Fibroblast of villous mesenchyme (primary cell): Measurements from ENCODE around the gene CYP2C18. TPM values are rescaled to one million over a fixed set of nuclear protein-coding genes. Genes with fewer than 3 reads are reported as not detected.
"Not testable (repeated sequence)": the region's sequence is repeated elsewhere in the genome, so short reads cannot be mapped to it uniquely, and the experiment has no call there.

Source experiments
- DNase-seq: peaks from one replicate; pipeline ENCODE4 v3.0.0-alpha.2; 2010; ENCODE audit warnings: low read depth
- H3K4me3 ChIP-seq: 2 replicates; pipeline ENCODE4 v1.5.1; 2011; ENCODE audit warnings: low read depth, mild to moderate bottlenecking, low read length
- total RNA-seq: library from RNA; depleted of rRNA; stranded (reverse); fragments of >200 nt; gene quantifications from 2 replicates; pipeline ENCODE4 v1.2.3, GENCODE V29; 2012
- TF ChIP-seq, protein P1 (sequence below): IDR thresholded peaks from 2 replicates; pipeline ENCODE4 v1.5.1; 2012; ENCODE audit warnings: low read depth, mild to moderate bottlenecking, low read length; ENCODE audit not compliant: insufficient read depth

Gene CYP2C18
- not detected in 2 replicates for total RNA-seq

DNA sequence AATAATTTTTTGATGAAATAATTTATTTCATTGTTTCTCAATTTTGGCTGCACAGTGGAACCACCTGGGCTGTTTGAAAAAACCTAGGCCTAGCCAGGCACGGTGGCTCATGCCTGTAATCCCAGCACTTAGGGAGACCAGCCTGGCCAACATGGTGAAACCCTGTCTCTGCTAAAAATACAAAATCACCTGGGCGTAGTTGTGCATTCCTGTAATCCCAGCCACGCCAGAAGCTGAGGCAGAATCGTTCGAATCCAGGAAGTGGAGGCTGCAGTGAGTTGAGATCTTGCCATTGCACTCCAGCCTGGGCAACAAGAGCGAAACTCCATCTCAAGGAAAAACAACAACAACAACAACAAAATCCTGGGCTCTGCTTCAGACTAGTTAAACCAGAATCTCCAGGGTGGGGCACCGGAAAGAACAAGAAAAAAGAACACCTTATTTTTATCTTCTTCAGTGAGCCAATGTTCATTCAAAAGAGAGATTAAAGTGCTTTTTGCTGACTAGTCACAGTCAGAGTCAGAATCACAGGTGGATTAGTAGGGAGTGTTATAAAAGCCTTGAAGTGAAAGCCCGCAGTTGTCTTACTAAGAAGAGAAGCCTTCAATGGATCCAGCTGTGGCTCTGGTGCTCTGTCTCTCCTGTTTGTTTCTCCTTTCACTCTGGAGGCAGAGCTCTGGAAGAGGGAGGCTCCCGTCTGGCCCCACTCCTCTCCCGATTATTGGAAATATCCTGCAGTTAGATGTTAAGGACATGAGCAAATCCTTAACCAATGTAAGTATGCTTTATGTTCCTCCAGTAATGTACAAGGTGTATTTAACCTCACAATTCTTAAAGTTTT is at the start of gene CYP2C18:
TSS of gene CYP2C18 (plus strand) at position 516 of the 841 bp plus-strand sequence. CDS start at position 607, 91 bp downstream.
- DNase-seq: no peak
- TF ChIP-seq, protein P1, sequence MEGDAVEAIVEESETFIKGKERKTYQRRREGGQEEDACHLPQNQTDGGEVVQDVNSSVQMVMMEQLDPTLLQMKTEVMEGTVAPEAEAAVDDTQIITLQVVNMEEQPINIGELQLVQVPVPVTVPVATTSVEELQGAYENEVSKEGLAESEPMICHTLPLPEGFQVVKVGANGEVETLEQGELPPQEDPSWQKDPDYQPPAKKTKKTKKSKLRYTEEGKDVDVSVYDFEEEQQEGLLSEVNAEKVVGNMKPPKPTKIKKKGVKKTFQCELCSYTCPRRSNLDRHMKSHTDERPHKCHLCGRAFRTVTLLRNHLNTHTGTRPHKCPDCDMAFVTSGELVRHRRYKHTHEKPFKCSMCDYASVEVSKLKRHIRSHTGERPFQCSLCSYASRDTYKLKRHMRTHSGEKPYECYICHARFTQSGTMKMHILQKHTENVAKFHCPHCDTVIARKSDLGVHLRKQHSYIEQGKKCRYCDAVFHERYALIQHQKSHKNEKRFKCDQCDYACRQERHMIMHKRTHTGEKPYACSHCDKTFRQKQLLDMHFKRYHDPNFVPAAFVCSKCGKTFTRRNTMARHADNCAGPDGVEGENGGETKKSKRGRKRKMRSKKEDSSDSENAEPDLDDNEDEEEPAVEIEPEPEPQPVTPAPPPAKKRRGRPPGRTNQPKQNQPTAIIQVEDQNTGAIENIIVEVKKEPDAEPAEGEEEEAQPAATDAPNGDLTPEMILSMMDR: no peak
- H3K4me3 ChIP-seq: no peak within 1 kb of the TSS

DNA sequence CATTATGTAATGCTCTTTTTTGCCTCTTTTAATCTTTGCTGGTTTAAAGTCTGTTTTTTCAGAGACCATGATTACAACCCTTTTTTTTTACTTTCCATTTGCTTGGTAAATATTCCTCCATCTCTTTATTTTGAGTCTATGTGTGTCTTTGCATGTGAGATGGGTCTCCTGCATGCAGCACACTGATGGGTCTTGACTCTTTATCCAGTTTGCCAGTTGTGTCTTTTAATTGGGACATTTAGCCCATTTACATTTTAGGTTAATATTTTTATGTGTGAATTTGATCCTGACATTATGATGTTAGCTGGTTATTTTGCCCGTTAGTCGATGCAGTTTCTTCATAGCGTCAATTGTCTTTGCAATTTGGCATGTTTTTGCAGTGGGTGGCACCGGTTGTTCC is 45.4 kb upstream of the CYP2C18 start:
- not testable (repeated sequence) for DNase-seq, H3K4me3 ChIP-seq

DNA sequence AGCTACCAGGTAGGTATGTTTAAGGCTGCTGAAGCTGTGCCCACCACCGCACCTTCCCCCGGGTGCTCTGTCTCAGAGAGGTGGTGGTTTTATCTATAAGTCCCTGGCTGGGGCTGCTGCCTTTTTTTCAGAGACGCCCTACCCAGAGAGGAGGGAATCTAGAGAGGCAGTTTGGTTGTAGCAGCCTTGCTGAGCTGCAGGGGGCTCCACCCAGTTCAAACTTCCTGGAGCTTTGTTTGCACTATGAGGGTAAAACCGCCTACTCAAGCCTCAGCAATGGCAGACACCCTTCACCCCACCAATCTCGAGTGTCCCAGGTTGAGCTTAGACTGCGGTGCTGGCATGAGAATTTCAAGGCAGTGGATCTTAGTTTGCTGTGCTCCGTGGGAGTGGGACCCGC is 43.6 kb upstream of the CYP2C18 start:
- no peak for DNase-seq
- TF ChIP-seq, protein P1: no peak
- H3K4me3 ChIP-seq: no peak overlapping the region

DNA sequence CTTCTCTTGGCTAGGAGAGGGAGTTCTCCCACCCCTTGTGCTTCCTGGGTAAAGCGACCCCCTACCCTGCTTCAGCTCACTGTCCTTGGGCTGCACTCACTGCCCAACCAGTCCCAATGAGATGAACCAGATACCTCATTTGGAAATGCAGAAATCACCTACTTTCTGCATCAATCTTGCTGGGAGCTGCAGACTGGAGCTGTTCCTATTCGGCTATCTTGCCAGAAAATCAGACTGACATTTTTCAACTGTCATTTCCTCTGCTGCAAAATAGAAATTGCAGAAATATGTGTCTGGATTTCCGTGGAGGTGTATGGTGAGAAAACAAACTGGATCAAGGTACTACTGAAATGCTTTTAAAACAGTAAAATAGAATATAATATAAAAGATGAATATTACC is 43.0 kb upstream of the CYP2C18 start:
- DNase-seq: no peak
- TF ChIP-seq, protein P1: no peak
- no peak overlapping the region for H3K4me3 ChIP-seq

DNA sequence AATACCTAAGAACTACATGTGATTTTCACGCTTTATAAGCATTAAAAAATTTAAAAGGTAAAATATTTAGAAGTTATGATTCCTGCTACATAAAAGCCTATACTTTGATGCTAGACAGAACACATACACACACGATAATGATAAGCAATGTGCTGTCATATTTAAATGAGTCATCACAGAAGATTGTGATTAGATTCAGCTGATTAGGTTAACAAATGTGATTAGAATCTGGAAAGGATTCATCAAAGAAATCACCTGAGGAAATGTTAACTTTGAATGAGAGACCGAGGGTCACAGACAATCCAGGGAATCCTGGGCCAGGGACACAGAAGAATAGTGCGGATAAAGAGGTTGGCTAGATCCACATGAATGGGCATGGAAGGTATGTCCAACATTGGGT is 42.0 kb upstream of the CYP2C18 start:
- no peak for DNase-seq
- TF ChIP-seq, protein P1: no peak
- no peak overlapping the region for H3K4me3 ChIP-seq

DNA sequence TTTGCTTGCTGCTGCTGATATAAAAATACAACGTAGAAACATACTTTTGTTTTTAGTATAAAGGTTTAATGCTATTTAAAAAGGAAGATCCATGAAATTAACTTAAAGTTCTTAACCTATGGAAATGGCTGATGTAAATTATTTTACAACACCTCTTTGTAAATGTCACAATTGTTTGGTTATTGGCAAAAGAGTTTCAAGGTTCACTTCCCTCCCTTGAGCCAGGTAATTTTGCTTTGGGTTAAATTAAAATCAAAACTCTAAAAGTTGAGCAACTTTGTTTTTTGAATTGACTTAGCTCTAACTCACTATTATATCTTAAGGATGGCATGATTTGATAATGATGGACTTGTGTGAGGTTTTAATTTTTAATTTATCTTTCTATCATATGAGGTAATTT is 39.2 kb upstream of the CYP2C18 start:
- TF ChIP-seq, protein P1: no peak

DNA sequence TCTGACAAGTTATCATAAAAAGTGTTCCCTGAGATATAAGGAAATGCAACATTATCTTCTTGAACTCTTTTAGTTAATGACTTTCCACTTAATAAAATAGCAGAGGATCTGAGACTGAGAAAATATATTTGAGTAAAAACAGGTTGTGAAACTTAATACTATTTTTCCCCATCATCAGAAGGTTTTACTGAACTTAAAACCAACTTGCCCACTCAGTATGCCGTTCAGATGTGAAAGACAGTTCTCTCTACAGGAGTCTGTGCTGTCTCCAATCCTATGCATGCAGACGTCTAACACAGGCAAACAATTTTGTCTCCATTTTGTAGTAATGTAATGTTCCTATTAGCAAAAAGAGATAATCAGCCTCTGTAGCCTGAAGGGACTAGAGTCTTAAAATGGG is 38.2 kb upstream of the CYP2C18 start:
- TF ChIP-seq, protein P1: no peak
- H3K4me3 ChIP-seq: no peak overlapping the region
- DNase-seq: no peak

More for the DNA sequence above, 39.2 kb upstream of the CYP2C18 start:
- no peak overlapping the region for H3K4me3 ChIP-seq
- DNase-seq: no peak

DNA sequence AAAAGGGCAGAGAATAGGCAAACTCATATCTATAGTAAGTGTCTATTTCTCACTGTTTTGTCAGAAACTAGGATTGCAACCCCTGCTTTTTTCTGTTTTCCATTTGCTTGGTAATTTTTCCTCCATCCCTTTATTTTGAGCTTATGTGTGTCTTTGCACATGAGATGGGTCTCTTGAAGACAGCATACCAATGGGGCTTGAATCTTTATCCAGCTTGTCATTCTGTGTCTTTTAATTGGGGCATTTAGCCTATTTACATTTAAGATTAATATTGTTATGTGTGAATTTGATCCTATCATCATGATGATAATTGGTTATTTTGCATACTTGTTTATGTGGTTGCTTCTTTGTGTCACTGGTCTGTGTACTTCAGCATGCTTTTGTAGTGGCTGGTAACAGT is 28.3 kb upstream of the CYP2C18 start:
- not testable (repeated sequence) for H3K4me3 ChIP-seq, DNase-seq

DNA sequence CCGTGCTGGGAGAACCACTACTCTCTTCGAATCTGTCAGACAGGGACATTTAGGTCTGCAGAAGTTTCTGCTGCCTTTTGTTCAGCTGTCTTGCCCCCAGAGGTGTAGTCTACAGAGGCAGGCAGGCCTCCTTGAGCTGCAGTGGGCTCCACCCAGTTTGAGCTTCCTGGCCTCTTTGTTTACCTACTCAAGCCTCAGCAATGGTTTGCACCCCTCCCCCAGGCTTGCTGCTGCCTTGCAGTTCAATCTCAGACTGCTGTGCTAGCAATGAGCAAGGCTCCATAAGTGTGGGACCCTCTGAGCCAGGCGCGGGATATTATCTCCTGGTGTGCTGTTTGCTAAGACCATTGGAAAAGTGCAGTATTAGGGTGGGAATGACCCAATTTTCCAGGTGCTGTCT is 20.5 kb upstream of the CYP2C18 start:
- H3K4me3 ChIP-seq, DNase-seq: not testable (repeated sequence)
